OCI-LY7 (cell line): ENCODE results near the gene RXRA. TPM values are rescaled to one million over a fixed set of nuclear protein-coding genes. Genes with fewer than 3 reads are reported as not detected.

Experiments used
- BruUV-seq: library from RNA; stranded (reverse); fragments of 400-500 nt; replicated peaks from 2 replicates; lab custom pipeline; 2021; lab: Mats Ljungman, UMichigan
- CTCF ChIA-PET: fragments of 300-600 bp; sonication (Branson Sonifier 250); formaldehyde crosslinking; loops from one replicate; lab custom pipeline; 2022; ENCODE audit warnings: antibody characterized with exemption; ENCODE audit not compliant: unreplicated experiment; lab: Charles Lee
- POLR2A ChIA-PET: fragments of 300-600 bp; sonication (Branson Sonifier 250); formaldehyde crosslinking; loops from one replicate; lab custom pipeline; 2022; ENCODE audit warnings: antibody characterized with exemption; lab: Charles Lee
- DNase-seq: peaks from one replicate; pipeline ENCODE4 v3.0.0-alpha.2; 2015; ENCODE audit warnings: low spot score
- H2AFZ ChIP-seq: fragments of 200-600 bp; sonication (generic), shearing (Covaris generic); 2 replicates; pipeline ENCODE4 v1.6.1; 2014; ENCODE audit warnings: mild to moderate bottlenecking, antibody characterized with exemption, low read length, moderate library complexity
- H3K27ac ChIP-seq: fragments of 200-600 bp; sonication (generic); 2 replicates; pipeline ENCODE4 v1.5.1; 2014; ENCODE audit warnings: mixed run types, low read depth, mild to moderate bottlenecking, moderate library complexity, low read length, inconsistent platforms; ENCODE audit not compliant: poor library complexity, severe bottlenecking
- H3K36me3 ChIP-seq: fragments of 200-600 bp; sonication (generic); 2 replicates; pipeline ENCODE4 v1.6.1; 2014; ENCODE audit warnings: mild to moderate bottlenecking, antibody characterized with exemption, low read length, moderate library complexity, mixed read lengths; ENCODE audit not compliant: insufficient read depth
- H3K4me1 ChIP-seq: fragments of 200-600 bp; sonication (generic); 2 replicates; pipeline ENCODE4 v1.5.1; 2014; ENCODE audit warnings: mild to moderate bottlenecking, low read length; ENCODE audit not compliant: insufficient read depth, poor library complexity, severe bottlenecking
- H3K4me2 ChIP-seq: fragments of 200-600 bp; sonication (generic); 2 replicates; pipeline ENCODE4 v1.6.1; 2014; ENCODE audit warnings: mild to moderate bottlenecking, low read length
- H3K4me3 ChIP-seq: fragments of 200-600 bp; sonication (generic); 2 replicates; pipeline ENCODE4 v1.5.1; 2014; ENCODE audit warnings: mild to moderate bottlenecking, low read depth, low read length; ENCODE audit not compliant: poor library complexity, severe bottlenecking
- H3K79me2 ChIP-seq: fragments of 200-600 bp; sonication (generic); 2 replicates; pipeline ENCODE4 v1.6.1; 2016; ENCODE audit warnings: low read depth, mild to moderate bottlenecking, low read length, moderate library complexity, mixed read lengths; ENCODE audit not compliant: insufficient read depth
- H3K9me2 ChIP-seq: fragments of 200-600 bp; sonication (generic); 2 replicates; pipeline ENCODE4 v1.6.1; 2016; ENCODE audit warnings: mild to moderate bottlenecking, low read length, mixed read lengths; ENCODE audit not compliant: insufficient read depth
- H3K9me3 ChIP-seq: fragments of 200-600 bp; sonication (generic); 2 replicates; pipeline ENCODE4 v1.6.1; 2014; ENCODE audit warnings: mild to moderate bottlenecking, mixed run types, low read length, mixed read lengths
- H4K20me1 ChIP-seq: fragments of 200-600 bp; sonication (generic); 2 replicates; pipeline ENCODE4 v1.6.1; 2014; ENCODE audit warnings: mild to moderate bottlenecking, antibody characterized with exemption, low read length, moderate library complexity, mixed read lengths; ENCODE audit not compliant: insufficient read depth
- EZH2phosphoT487 ChIP-seq: fragments of 200-600 bp; sonication (generic); IDR thresholded peaks from 2 replicates; pipeline ENCODE4 v1.6.1; 2018; ENCODE audit warnings: low read depth, borderline replicate concordance, mild to moderate bottlenecking, mixed run types, antibody characterized with exemption, low read length, moderate library complexity, mixed read lengths
- intact Hi-C: fragments of 100-400 bp; cut with micrococcal nuclease; formaldehyde crosslinking; loops from one replicate; pipeline ENCODE4 v1.10.0; 2022; ENCODE audit not compliant: unreplicated experiment
- total RNA-seq, 2 experiments: library from RNA; depleted of rRNA in 1 of 2; stranded (reverse); fragments of >200 nt in 1 of 2; shearing (Covaris generic) in 1 of 2; gene quantifications; 2 replicates each; pipeline ENCODE4 v1.2.3, GENCODE V29; 2014 to 2022
- TF ChIP-seq, protein P1 (sequence below): fragments of 200-600 bp; sonication (generic); conservative IDR thresholded peaks from 2 replicates; pipeline ENCODE4 v1.5.1; 2014; ENCODE audit warnings: mild to moderate bottlenecking, antibody characterized with exemption, low read length, moderate library complexity, mixed read lengths

The RXRA gene
- total RNA-seq, 2 experiments from 2014 or later = 0.25 to 0.40 TPM

DNA sequence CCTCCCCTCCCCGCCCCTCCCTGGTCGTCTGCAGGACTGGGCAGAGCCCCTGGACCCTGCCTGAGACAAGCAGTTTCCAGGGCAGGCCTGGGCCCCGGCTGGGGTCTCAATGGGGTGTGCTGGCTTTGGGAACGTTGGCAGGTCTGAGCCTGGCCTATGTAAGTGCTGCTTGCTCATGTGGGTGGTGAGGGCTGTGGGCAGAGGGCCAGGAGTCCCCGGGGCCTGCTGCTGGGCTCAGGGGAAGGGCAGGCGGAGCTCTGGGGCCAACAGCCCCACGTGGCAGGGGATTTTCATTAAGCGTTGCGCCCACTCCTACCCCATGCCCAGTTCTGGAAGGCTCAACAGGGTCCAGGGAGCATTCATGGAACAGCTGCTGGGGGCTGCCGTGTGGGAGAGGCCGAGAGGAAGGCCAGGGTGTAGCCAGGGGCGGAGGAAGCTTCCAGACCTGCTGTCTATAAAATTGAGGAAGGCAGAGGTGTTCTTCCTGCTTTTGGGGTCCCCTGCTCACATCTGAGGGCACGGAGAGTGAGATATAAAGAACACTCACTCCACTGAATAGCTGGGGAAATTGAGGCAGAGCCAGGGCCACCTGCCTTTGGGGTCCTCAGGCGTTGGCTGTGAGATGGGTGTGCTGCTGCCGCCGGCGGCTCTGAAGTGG, 32.5 kb downstream of the RXRA start:
- no peak for TF ChIP-seq EZH2phosphoT487
- TF ChIP-seq, protein P1, sequence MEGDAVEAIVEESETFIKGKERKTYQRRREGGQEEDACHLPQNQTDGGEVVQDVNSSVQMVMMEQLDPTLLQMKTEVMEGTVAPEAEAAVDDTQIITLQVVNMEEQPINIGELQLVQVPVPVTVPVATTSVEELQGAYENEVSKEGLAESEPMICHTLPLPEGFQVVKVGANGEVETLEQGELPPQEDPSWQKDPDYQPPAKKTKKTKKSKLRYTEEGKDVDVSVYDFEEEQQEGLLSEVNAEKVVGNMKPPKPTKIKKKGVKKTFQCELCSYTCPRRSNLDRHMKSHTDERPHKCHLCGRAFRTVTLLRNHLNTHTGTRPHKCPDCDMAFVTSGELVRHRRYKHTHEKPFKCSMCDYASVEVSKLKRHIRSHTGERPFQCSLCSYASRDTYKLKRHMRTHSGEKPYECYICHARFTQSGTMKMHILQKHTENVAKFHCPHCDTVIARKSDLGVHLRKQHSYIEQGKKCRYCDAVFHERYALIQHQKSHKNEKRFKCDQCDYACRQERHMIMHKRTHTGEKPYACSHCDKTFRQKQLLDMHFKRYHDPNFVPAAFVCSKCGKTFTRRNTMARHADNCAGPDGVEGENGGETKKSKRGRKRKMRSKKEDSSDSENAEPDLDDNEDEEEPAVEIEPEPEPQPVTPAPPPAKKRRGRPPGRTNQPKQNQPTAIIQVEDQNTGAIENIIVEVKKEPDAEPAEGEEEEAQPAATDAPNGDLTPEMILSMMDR = no peak
- Histone ChIP-seq H3K4me3 (no peak overlapping the region), H3K27ac (no peak overlapping the region), H3K9me3 (no peaks in the 10 kb centered on the region), H3K4me1 (no peaks in the 10 kb centered on the region), H4K20me1 (no peaks in the 10 kb centered on the region), H3K79me2 (no peaks in the 10 kb centered on the region), H3K36me3 (no peaks in the 10 kb centered on the region), H3K9me2 (no peaks in the 10 kb centered on the region), H3K4me2 (no peak overlapping the region), H2AFZ (no peak overlapping the region)
- no peak for DNase-seq
- ChIA-PET CTCF (no interaction called here), POLR2A (no interaction called here)
- BruUV-seq = no TSS peak
- intact Hi-C loops = no loop called here

DNA sequence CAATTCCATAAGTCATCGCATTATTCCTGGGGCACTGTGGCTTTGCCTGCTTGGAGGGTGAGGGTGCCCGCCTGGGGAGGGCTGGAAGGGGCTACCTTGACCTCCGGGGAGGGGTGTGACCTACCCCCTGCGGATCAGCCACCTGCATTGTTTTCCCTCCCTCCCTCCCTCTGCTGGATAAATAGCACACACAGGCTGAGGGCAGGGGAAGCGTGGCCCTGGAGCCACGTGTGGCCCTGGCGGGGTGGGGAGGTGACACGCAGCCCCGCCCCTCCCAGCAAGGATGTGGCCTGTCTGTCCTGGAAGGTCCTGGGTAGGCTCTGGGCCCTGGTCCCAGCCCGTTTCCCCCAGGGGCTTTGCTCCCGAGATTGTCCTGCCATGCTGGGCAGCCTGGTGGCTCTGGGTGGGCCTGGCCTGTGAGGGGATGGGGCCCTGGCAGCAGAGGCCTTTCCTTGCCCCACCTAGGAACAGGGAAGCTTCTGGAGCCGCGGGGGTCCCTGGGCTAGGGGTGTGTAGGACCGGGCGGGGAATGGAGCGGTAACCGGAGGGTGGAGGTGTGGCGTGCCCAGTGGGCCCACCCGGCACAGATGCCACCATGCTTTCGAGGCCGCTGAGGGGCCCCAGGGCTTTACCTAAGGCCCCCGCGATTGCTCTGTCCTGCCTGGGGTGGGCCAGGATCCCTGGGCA, 33.4 kb downstream of the RXRA start:
- H3K4me2 ChIP-seq = no peak overlapping the region

More for the DNA sequence above, 33.4 kb downstream of the RXRA start:
- Histone ChIP-seq H2AFZ (no peak overlapping the region), H3K36me3 (no peaks in the 10 kb centered on the region), H3K9me2 (no peaks in the 10 kb centered on the region), H3K27ac (no peak overlapping the region), H3K79me2 (no peaks in the 10 kb centered on the region), H3K4me1 (no peaks in the 10 kb centered on the region), H3K9me3 (no peaks in the 10 kb centered on the region), H4K20me1 (no peaks in the 10 kb centered on the region), H3K4me3 (no peak overlapping the region)
- no TSS peak for BruUV-seq
- POLR2A ChIA-PET = no interaction called here
- TF ChIP-seq, protein P1 = no peak
- TF ChIP-seq EZH2phosphoT487 = no peak
- CTCF ChIA-PET = no interaction called here
- no peak for DNase-seq
- intact Hi-C loops = no loop called here
